ENCODE results near the gene MED13. TPM values are rescaled to one million over a fixed set of nuclear protein-coding genes. Genes with fewer than 3 reads are reported as not detected.

The MED13 gene
- total and polyA plus RNA-seq, 4 donors: 6.6 to 64.0 (median 26.0) TPM

DNA sequence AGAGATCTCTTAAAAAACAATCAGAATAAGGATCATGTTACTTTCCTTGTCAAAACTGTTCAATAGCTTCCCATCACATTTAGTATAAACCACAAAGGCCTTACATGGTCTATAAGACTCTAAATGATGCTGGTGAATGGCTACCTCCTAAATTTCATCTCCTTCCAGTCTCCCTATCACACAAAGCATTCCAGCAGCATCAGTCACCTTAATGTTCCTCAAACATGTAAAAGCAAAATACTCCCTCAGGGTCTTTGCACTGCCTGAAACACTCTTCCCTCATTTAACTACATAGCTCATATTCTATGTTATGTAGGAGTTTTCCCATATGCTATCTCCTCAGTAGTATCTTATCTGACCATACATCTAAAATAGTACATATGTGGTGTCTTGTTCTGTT, 83.8 kb downstream of the MED13 start:
- peaks cover 13 to 64% (median 52%) of the 10 kb centered on the region in 4 donors for H3K36me3 ChIP-seq (ENCODE audit: control insufficient read depth in 4 of 4, insufficient read depth in 3 of 4, low read depth in 1 of 4, low read length in 3 of 4)
- H3K4me1 ChIP-seq (ENCODE audit: control insufficient read depth in 4 of 4, insufficient read depth in 4 of 4, low read length in 3 of 4): no peaks in the 10 kb centered on the region
- no peak for DNase-seq (ENCODE audit: low spot score)
- TF ChIP-seq FOXA1 (IDR thresholded peaks at IDR 0.05): no peak
- TF ChIP-seq, protein P1, sequence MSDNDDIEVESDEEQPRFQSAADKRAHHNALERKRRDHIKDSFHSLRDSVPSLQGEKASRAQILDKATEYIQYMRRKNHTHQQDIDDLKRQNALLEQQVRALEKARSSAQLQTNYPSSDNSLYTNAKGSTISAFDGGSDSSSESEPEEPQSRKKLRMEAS (IDR thresholded peaks at IDR 0.05): no peak
- TF ChIP-seq TAF1 (conservative IDR thresholded peaks at IDR 0.05): no peak
- TF ChIP-seq EGR1 (IDR thresholded peaks at IDR 0.05; ENCODE audit: low read depth in 2 of 2): no peak
- TF ChIP-seq JUND (IDR thresholded peaks at IDR 0.05): no peak
- no peak for TF ChIP-seq YY1 (IDR thresholded peaks at IDR 0.05)
- TF ChIP-seq, protein P2, sequence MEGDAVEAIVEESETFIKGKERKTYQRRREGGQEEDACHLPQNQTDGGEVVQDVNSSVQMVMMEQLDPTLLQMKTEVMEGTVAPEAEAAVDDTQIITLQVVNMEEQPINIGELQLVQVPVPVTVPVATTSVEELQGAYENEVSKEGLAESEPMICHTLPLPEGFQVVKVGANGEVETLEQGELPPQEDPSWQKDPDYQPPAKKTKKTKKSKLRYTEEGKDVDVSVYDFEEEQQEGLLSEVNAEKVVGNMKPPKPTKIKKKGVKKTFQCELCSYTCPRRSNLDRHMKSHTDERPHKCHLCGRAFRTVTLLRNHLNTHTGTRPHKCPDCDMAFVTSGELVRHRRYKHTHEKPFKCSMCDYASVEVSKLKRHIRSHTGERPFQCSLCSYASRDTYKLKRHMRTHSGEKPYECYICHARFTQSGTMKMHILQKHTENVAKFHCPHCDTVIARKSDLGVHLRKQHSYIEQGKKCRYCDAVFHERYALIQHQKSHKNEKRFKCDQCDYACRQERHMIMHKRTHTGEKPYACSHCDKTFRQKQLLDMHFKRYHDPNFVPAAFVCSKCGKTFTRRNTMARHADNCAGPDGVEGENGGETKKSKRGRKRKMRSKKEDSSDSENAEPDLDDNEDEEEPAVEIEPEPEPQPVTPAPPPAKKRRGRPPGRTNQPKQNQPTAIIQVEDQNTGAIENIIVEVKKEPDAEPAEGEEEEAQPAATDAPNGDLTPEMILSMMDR (IDR thresholded peaks at IDR 0.05; ENCODE audit: low read depth, low read length, missing input control): no peak
- TF ChIP-seq, protein P3, sequence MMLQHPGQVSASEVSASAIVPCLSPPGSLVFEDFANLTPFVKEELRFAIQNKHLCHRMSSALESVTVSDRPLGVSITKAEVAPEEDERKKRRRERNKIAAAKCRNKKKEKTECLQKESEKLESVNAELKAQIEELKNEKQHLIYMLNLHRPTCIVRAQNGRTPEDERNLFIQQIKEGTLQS (IDR thresholded peaks at IDR 0.05): no peak
- TF ChIP-seq FOXA2 (IDR thresholded peaks at IDR 0.05): no peak
- H3K27me3 ChIP-seq (ENCODE audit: control insufficient read depth in 4 of 4, insufficient read depth in 4 of 4, low read length in 3 of 4): no peaks in the 10 kb centered on the region
- H3K4me3 ChIP-seq (ENCODE audit: low read depth in 1 of 3, low read length in 3 of 3): no peak overlapping the region
- H3K27ac ChIP-seq (ENCODE audit: low read depth in 1 of 2, low read length in 2 of 2): no peak overlapping the region
- no peak overlapping the region for H3K9ac ChIP-seq (ENCODE audit: low read depth in 1 of 2, low read length in 2 of 2)
- H3K9me3 ChIP-seq (ENCODE audit: control insufficient read depth in 4 of 4, low read length in 3 of 4): no peaks in the 10 kb centered on the region

DNA sequence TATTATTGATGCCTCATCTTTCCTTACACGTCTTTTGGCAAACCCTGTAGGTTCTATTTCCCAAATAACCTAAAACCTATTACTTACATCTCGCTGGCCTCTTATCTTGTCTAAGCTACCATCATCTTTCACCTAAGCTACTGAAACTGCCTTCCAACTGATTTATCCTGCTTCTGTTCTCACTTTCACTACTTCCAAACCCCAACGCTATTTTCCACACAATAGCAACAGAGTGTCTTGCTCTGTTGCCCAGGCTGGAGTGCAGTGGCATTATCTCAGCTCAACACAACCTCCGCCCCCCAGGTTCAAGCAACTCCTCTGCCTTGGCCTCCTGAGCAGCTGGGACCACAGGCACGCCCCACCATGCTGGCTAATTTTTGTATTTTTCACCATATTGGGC, 84.5 kb downstream of the MED13 start:
- Histone ChIP-seq H3K27ac (ENCODE audit: low read depth in 1 of 2, low read length in 2 of 2) (no peak overlapping the region), H3K36me3 (ENCODE audit: control insufficient read depth in 4 of 4, insufficient read depth in 3 of 4, low read depth in 1 of 4, low read length in 3 of 4) (peaks cover 13 to 61% (median 49%) of the 10 kb centered on the region in 4 donors), H3K4me1 (ENCODE audit: control insufficient read depth in 4 of 4, insufficient read depth in 4 of 4, low read length in 3 of 4) (no peaks in the 10 kb centered on the region), H3K27me3 (ENCODE audit: control insufficient read depth in 4 of 4, insufficient read depth in 4 of 4, low read length in 3 of 4) (no peaks in the 10 kb centered on the region), H3K9ac (ENCODE audit: low read depth in 1 of 2, low read length in 2 of 2) (no peak overlapping the region), H3K4me3 (ENCODE audit: low read depth in 1 of 3, low read length in 3 of 3) (no peak overlapping the region), H3K9me3 (ENCODE audit: control insufficient read depth in 4 of 4, low read length in 3 of 4) (no peaks in the 10 kb centered on the region)
- 97% methylated on average over 5 of the region's 5 CpGs for WGBS
- TF ChIP-seq EGR1 (IDR thresholded peaks at IDR 0.05; ENCODE audit: low read depth in 2 of 2): no peak
- no peak for TF ChIP-seq SP1 (IDR thresholded peaks at IDR 0.05)
- TF ChIP-seq JUND (IDR thresholded peaks at IDR 0.05): no peak
- no peak for TF ChIP-seq RXRA (IDR thresholded peaks at IDR 0.05)
- DNase-seq (ENCODE audit: low spot score): no peak

DNA sequence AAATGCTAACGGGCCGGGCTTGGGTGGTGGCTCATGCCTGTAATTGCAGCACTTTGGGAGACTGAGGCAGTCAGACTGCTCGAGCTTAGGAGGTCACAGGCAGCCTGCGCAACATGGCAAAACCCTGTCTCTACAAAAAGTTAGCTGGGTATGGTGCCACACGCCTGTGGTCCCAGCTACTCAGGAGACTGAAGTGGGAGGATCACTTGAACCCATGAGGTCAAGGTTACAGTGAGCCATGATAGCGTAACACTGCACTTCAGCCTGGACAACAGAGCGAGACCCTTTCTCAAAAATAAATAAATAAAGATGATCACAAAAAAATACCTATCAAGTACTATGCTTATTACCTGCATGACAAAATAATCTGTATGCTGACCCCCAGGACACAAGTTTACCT, 91.0 kb downstream of the MED13 start:
- Histone ChIP-seq H3K36me3 (ENCODE audit: control insufficient read depth in 4 of 4, insufficient read depth in 3 of 4, low read depth in 1 of 4, low read length in 3 of 4) (peaks cover 3 to 50% (median 28%) of the 10 kb centered on the region in 4 donors), H3K4me3 (ENCODE audit: low read depth in 1 of 3, low read length in 3 of 3) (no peak overlapping the region), H3K27ac (ENCODE audit: low read depth in 1 of 2, low read length in 2 of 2) (no peak overlapping the region), H3K9me3 (ENCODE audit: control insufficient read depth in 4 of 4, low read length in 3 of 4) (no peaks in the 10 kb centered on the region), H3K4me1 (ENCODE audit: control insufficient read depth in 4 of 4, insufficient read depth in 4 of 4, low read length in 3 of 4) (no peaks in the 10 kb centered on the region), H3K9ac (ENCODE audit: low read depth in 1 of 2, low read length in 2 of 2) (no peak overlapping the region), H3K27me3 (ENCODE audit: control insufficient read depth in 4 of 4, insufficient read depth in 4 of 4, low read length in 3 of 4) (no peaks in the 10 kb centered on the region)
- TF ChIP-seq GABPA (IDR thresholded peaks at IDR 0.05 in 1 of 2, conservative IDR thresholded peaks at IDR 0.05 in 1 of 2) (no peak), SP1 (IDR thresholded peaks at IDR 0.05) (no peak), RXRA (IDR thresholded peaks at IDR 0.05) (no peak), YY1 (IDR thresholded peaks at IDR 0.05) (no peak), NR2F2 (IDR thresholded peaks at IDR 0.05) (no peak), FOXA1 (IDR thresholded peaks at IDR 0.05) (no peak), FOXA2 (IDR thresholded peaks at IDR 0.05) (no peak), JUND (IDR thresholded peaks at IDR 0.05) (no peak), TAF1 (conservative IDR thresholded peaks at IDR 0.05) (no peak), EGR1 (IDR thresholded peaks at IDR 0.05; ENCODE audit: low read depth in 2 of 2) (no peak)
- TF ChIP-seq, protein P2 (IDR thresholded peaks at IDR 0.05; ENCODE audit: low read depth, low read length, missing input control): no peak
- TF ChIP-seq, protein P4, sequence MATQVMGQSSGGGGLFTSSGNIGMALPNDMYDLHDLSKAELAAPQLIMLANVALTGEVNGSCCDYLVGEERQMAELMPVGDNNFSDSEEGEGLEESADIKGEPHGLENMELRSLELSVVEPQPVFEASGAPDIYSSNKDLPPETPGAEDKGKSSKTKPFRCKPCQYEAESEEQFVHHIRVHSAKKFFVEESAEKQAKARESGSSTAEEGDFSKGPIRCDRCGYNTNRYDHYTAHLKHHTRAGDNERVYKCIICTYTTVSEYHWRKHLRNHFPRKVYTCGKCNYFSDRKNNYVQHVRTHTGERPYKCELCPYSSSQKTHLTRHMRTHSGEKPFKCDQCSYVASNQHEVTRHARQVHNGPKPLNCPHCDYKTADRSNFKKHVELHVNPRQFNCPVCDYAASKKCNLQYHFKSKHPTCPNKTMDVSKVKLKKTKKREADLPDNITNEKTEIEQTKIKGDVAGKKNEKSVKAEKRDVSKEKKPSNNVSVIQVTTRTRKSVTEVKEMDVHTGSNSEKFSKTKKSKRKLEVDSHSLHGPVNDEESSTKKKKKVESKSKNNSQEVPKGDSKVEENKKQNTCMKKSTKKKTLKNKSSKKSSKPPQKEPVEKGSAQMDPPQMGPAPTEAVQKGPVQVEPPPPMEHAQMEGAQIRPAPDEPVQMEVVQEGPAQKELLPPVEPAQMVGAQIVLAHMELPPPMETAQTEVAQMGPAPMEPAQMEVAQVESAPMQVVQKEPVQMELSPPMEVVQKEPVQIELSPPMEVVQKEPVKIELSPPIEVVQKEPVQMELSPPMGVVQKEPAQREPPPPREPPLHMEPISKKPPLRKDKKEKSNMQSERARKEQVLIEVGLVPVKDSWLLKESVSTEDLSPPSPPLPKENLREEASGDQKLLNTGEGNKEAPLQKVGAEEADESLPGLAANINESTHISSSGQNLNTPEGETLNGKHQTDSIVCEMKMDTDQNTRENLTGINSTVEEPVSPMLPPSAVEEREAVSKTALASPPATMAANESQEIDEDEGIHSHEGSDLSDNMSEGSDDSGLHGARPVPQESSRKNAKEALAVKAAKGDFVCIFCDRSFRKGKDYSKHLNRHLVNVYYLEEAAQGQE (IDR thresholded peaks at IDR 0.05): no peak
- TF ChIP-seq, protein P1 (IDR thresholded peaks at IDR 0.05): no peak
- 97% methylated on average over 7 of the region's 7 CpGs for WGBS
- DNase-seq (ENCODE audit: low spot score): no peak

All from liver (tissue), 9 donors.